HL-60 (cell line): Measurements from ENCODE around the gene RFK.
A peak's percentile ranks its signal among the peaks of the same experiment; 100 is the strongest.

Experiments used
- DNase-seq, 2 experiments: peaks; one replicate each; pipeline ENCODE4 v3.0.0-alpha.2; 2010 to 2020; ENCODE audit warnings: low read depth in 1 of 2, low spot score in 1 of 2
- H3K27ac ChIP-seq: fragments of 250-450 bp; sonication (Bioruptor Pico); replicated peaks from 2 replicates; pipeline ENCODE4 v1.5.1; 2020; ENCODE audit warnings: mild to moderate bottlenecking, moderate library complexity
- H3K27me3 ChIP-seq: fragments of 250-450 bp; sonication (Bioruptor Pico); 2 replicates; pipeline ENCODE4 v1.5.1; 2021; ENCODE audit warnings: mild to moderate bottlenecking, moderate library complexity; ENCODE audit not compliant: insufficient read depth, poor library complexity, severe bottlenecking
- H3K4me3 ChIP-seq: replicated peaks from 2 replicates; pipeline ENCODE4 v1.5.1; 2011; ENCODE audit warnings: mild to moderate bottlenecking, control low read depth, low read length; ENCODE audit not compliant: insufficient read depth
- GABPA ChIP-seq: IDR thresholded peaks from 2 replicates; pipeline ENCODE4 v1.6.1; 2012; ENCODE audit warnings: low read depth
- POLR2AphosphoS5 ChIP-seq: IDR thresholded peaks from 2 replicates; pipeline ENCODE4 v1.6.1; 2012; ENCODE audit warnings: low read depth
- SPI1 ChIP-seq: IDR thresholded peaks from 2 replicates; pipeline ENCODE4 v1.6.1; 2012; ENCODE audit warnings: low read depth, mild to moderate bottlenecking, borderline replicate concordance
- TF ChIP-seq, protein P1 (sequence below): IDR thresholded peaks from one replicate; pipeline ENCODE4 v1.5.1; 2011; ENCODE audit warnings: low read length, control low read depth, inconsistent platforms; ENCODE audit not compliant: insufficient read depth
- TF ChIP-seq, protein P2 (sequence below): IDR thresholded peaks from 2 replicates; pipeline ENCODE4 v1.6.1; 2012; ENCODE audit warnings: low read depth; ENCODE audit not compliant: insufficient replicate concordance

RFK gene

DNA sequence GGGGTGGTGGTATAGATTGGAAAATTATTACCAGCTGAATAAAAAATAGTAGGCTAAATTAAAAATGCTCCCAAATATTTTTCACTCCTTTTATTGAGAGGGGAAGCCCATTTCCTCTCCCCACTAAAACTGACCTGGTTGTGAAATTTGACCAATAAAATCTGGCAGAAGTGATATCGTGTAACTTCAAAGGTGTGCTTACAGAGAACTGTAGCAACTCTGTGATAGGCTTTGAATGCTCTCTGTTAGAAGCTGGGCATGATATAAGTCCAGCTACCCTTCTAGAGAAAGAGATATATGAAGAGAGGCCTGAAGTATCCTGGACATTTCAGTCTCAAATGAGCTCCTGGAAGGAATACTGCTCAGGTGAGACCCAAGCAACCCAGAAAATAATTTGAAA lies 10.2 kb upstream of the RFK start:
- H3K4me3 ChIP-seq = no peak overlapping the region
- no peaks in the 10 kb centered on the region for H3K27me3 ChIP-seq
- TF ChIP-seq POLR2AphosphoS5 (no peak), GABPA (no peak), SPI1 (no peak)
- TF ChIP-seq, protein P1, sequence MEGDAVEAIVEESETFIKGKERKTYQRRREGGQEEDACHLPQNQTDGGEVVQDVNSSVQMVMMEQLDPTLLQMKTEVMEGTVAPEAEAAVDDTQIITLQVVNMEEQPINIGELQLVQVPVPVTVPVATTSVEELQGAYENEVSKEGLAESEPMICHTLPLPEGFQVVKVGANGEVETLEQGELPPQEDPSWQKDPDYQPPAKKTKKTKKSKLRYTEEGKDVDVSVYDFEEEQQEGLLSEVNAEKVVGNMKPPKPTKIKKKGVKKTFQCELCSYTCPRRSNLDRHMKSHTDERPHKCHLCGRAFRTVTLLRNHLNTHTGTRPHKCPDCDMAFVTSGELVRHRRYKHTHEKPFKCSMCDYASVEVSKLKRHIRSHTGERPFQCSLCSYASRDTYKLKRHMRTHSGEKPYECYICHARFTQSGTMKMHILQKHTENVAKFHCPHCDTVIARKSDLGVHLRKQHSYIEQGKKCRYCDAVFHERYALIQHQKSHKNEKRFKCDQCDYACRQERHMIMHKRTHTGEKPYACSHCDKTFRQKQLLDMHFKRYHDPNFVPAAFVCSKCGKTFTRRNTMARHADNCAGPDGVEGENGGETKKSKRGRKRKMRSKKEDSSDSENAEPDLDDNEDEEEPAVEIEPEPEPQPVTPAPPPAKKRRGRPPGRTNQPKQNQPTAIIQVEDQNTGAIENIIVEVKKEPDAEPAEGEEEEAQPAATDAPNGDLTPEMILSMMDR = no peak
- TF ChIP-seq, protein P2, sequence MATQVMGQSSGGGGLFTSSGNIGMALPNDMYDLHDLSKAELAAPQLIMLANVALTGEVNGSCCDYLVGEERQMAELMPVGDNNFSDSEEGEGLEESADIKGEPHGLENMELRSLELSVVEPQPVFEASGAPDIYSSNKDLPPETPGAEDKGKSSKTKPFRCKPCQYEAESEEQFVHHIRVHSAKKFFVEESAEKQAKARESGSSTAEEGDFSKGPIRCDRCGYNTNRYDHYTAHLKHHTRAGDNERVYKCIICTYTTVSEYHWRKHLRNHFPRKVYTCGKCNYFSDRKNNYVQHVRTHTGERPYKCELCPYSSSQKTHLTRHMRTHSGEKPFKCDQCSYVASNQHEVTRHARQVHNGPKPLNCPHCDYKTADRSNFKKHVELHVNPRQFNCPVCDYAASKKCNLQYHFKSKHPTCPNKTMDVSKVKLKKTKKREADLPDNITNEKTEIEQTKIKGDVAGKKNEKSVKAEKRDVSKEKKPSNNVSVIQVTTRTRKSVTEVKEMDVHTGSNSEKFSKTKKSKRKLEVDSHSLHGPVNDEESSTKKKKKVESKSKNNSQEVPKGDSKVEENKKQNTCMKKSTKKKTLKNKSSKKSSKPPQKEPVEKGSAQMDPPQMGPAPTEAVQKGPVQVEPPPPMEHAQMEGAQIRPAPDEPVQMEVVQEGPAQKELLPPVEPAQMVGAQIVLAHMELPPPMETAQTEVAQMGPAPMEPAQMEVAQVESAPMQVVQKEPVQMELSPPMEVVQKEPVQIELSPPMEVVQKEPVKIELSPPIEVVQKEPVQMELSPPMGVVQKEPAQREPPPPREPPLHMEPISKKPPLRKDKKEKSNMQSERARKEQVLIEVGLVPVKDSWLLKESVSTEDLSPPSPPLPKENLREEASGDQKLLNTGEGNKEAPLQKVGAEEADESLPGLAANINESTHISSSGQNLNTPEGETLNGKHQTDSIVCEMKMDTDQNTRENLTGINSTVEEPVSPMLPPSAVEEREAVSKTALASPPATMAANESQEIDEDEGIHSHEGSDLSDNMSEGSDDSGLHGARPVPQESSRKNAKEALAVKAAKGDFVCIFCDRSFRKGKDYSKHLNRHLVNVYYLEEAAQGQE = no peak
- DNase-seq = no peak
- no peak overlapping the region for H3K27ac ChIP-seq

DNA sequence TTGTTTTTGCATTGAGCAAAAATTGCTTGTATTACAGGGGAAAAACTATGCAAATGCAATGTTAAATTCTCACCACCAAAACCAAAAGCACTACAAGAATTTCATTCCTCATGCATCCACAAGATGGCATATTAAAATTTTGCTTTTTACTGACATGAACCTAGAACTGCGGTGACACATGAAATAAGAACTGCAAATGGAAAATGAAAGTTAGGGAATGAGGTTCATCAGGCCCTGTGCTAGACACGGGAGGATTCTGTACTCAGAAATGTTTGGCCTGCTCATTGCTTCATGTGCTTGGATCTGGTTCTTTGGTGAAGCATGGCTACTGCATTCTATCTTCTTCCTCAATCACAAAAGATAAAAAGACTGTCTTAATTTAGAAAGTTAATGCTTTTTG lies 9.1 kb upstream of the RFK start:
- TF ChIP-seq, protein P1 = peak; percentile 16
- TF ChIP-seq GABPA = no peak
- DNase-seq = peak in 1 of 2 experiments; percentile 28
- H3K27ac ChIP-seq = peak overlapping the region; percentile 31; the same call in 1 of the 2 replicates
- no peaks in the 10 kb centered on the region for H3K27me3 ChIP-seq
- no peak overlapping the region for H3K4me3 ChIP-seq

- TF ChIP-seq POLR2AphosphoS5 (no peak), GABPA (no peak), SPI1 (no peak)
- TF ChIP-seq, protein P2 = no peak
- TF ChIP-seq, protein P1 = no peak
- no peak for DNase-seq
- Histone ChIP-seq H3K27me3 (no peaks in the 10 kb centered on the region), H3K27ac (no peak overlapping the region), H3K4me3 (no peak overlapping the region)
Observed at GRCh38 chr9:76401580-76402354, 7.5 kb upstream of the RFK start.

DNA sequence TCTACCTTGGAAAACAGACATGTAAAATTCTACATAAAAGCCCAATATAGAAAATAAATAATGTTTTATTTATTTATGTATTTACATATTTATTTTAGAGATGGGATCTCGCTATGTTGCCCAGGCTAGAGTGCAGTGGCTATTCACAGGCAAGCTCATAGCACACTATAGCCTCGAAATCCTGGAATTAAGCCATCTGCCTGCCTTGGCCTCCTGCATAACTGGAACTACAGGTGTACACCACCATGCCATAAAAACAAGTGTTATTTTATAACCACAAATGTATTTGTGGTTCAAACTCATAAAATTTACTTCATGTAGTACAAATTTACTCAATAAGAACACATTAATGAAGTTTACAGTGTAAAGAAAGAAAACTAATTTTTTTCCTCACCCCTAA lies 7.0 kb upstream of the RFK start:
- H3K4me3 ChIP-seq = no peak overlapping the region
- H3K27me3 ChIP-seq = no peaks in the 10 kb centered on the region
- no peak for DNase-seq
- TF ChIP-seq, protein P2 = no peak
- no peak for TF ChIP-seq SPI1
- TF ChIP-seq, protein P1 = no peak
- TF ChIP-seq GABPA = no peak
- TF ChIP-seq POLR2AphosphoS5 = no peak
- H3K27ac ChIP-seq = no peak overlapping the region
